Measurements from ENCODE around the gene PRKCI.

DNA sequence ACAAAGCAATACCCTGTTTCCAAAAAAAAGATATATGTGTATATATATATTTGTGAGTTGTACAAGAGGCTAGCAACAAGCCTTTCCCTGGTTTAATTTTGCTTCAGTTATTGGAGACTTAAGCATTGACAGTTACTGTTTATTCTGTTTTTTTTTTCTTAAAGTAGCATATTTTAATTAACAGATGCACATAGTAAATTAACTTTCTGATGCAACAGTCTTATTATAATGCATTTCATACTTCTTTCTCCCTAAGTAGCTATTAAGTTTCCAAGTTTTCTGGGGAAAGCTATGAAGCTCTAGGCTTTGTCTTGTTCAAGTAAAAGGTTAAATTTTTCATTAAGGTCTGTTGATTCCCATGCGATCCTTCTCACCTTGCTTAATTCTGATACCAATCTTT lies 17.9 kb downstream of the PRKCI start:
- no peak for TF ChIP-seq GATA2 (IDR thresholded peaks at IDR 0.05; ENCODE audit: low read depth, low read length)
- TF ChIP-seq GATA3 (IDR thresholded peaks at IDR 0.05; ENCODE audit: low read depth, low read length) = no peak
